Mesodermal cell (in vitro differentiated cells): Measurements from ENCODE around the gene MED27.

Experiments used
- H3K27ac ChIP-seq: 2 replicates; pipeline ENCODE4 v1.7.0; 2013; ENCODE audit warnings: mild to moderate bottlenecking, low read depth, low read length, moderate library complexity; ENCODE audit not compliant: severe bottlenecking
- H3K36me3 ChIP-seq: 2 replicates; pipeline ENCODE4 v1.7.1; 2013; ENCODE audit warnings: mild to moderate bottlenecking, low read length, moderate library complexity; ENCODE audit not compliant: control insufficient read depth, insufficient read depth
- H3K4me1 ChIP-seq: one replicate; pipeline ENCODE4 v1.7.1; 2013; ENCODE audit warnings: mild to moderate bottlenecking, low read length; ENCODE audit not compliant: insufficient read depth, control insufficient read depth, poor library complexity, severe bottlenecking
- H3K4me3 ChIP-seq: 2 replicates; pipeline ENCODE4 v1.7.0; 2013; ENCODE audit warnings: low read length, control low read depth, mild to moderate bottlenecking; ENCODE audit not compliant: insufficient read depth, poor library complexity, severe bottlenecking; ENCODE audit errors: extremely low read depth
- H3K9me3 ChIP-seq: 2 replicates; pipeline ENCODE4 v1.7.1; 2013; ENCODE audit warnings: mild to moderate bottlenecking, low read length, moderate library complexity; ENCODE audit not compliant: control insufficient read depth
- WGBS, 2 experiments: methylation state at CpG; one replicate each; pipeline ENCODE4 v1.1.5; 2013; ENCODE audit warnings: missing lambda C conversion rate in 2 of 2; ENCODE audit not compliant: insufficient coverage in 2 of 2; 5-methylcytosine and 5-hydroxymethylcytosine counted together

MED27 gene

GRCh38 chr9:132007371-132008025, 72.2 kb downstream of the MED27 start:
- Histone ChIP-seq H3K27ac (no peak overlapping the region), H3K36me3 (peaks cover 3% of the 10 kb centered on the region), H3K9me3 (no peaks in the 10 kb centered on the region), H3K4me3 (no peak overlapping the region), H3K4me1 (peaks cover 11% of the 10 kb centered on the region)
- WGBS, 2 experiments: 76 to 92% methylated on average over 2 to 4 of the region's 5 CpGs

- Histone ChIP-seq H3K4me1 (peaks cover 11% of the 10 kb centered on the region), H3K9me3 (no peaks in the 10 kb centered on the region), H3K36me3 (no peaks in the 10 kb centered on the region), H3K27ac (no peak overlapping the region), H3K4me3 (no peak overlapping the region)
- WGBS, 2 experiments: 68 to 87% methylated on average over 5 to 6 of the region's 9 CpGs
Observed at GRCh38 chr9:132006677-132007370, 72.8 kb downstream of the MED27 start.

- H3K36me3 ChIP-seq: no peaks in the 10 kb centered on the region
- WGBS, 2 experiments: 93 to 94% methylated on average over 3 to 4 of the region's 6 CpGs
- no peak overlapping the region for H3K4me3 ChIP-seq
- no peak overlapping the region for H3K27ac ChIP-seq
- H3K4me1 ChIP-seq: peaks cover 11% of the 10 kb centered on the region
- H3K9me3 ChIP-seq: no peaks in the 10 kb centered on the region
Observed at GRCh38 chr9:132005899-132006298, 73.8 kb downstream of the MED27 start.

GRCh38 chr9:132004323-132004722, 75.3 kb downstream of the MED27 start:
- no peak overlapping the region for H3K27ac ChIP-seq
- WGBS, 2 experiments: 89 to 100% methylated on average over 2 to 4 of the region's 5 CpGs
- H3K4me1 ChIP-seq: peaks cover 11% of the 10 kb centered on the region
- no peaks in the 10 kb centered on the region for H3K9me3 ChIP-seq
- H3K4me3 ChIP-seq: no peak overlapping the region
- H3K36me3 ChIP-seq: no peaks in the 10 kb centered on the region

- H3K27ac ChIP-seq: no peak overlapping the region
- 51% methylated on average over 6 of the region's 9 CpGs; no CpG with 5 or more reads in 1 of the 2 experiments for WGBS, 2 experiments
- H3K36me3 ChIP-seq: no peaks in the 10 kb centered on the region
- peaks cover 9% of the 10 kb centered on the region for H3K4me1 ChIP-seq
- H3K9me3 ChIP-seq: no peaks in the 10 kb centered on the region
- no peak overlapping the region for H3K4me3 ChIP-seq
Observed at GRCh38 chr9:132003896-132004295, 75.8 kb downstream of the MED27 start.

GRCh38 chr9:132003319-132003704, 76.4 kb downstream of the MED27 start:
- H3K9me3 ChIP-seq: no peaks in the 10 kb centered on the region
- H3K4me1 ChIP-seq: peaks cover 3% of the 10 kb centered on the region
- H3K36me3 ChIP-seq: no peaks in the 10 kb centered on the region
- no peak overlapping the region for H3K4me3 ChIP-seq
- H3K27ac ChIP-seq: no peak overlapping the region
- WGBS, 2 experiments: 79 to 88% methylated on average over 2 to 3 of the region's 5 CpGs

GRCh38 chr9:132002643-132003318, 76.9 kb downstream of the MED27 start:
- Histone ChIP-seq H3K27ac (no peak overlapping the region), H3K36me3 (no peaks in the 10 kb centered on the region), H3K9me3 (no peaks in the 10 kb centered on the region), H3K4me3 (no peak overlapping the region), H3K4me1 (no peaks in the 10 kb centered on the region)
- 48 to 74% methylated on average over 3 to 6 of the region's 7 CpGs for WGBS, 2 experiments

GRCh38 chr9:132001567-132001966, 78.1 kb downstream of the MED27 start:
- H3K9me3 ChIP-seq: no peaks in the 10 kb centered on the region

GRCh38 chr9:132000659-132001058, 79.0 kb downstream of the MED27 start:
- Histone ChIP-seq H3K27ac (no peak overlapping the region), H3K4me1 (no peaks in the 10 kb centered on the region), H3K9me3 (no peaks in the 10 kb centered on the region), H3K4me3 (no peak overlapping the region), H3K36me3 (peaks cover 8% of the 10 kb centered on the region)
- 85 to 100% methylated on average over 1 to 2 of the region's 3 CpGs for WGBS, 2 experiments

More at GRCh38 chr9:132001567-132001966, 78.1 kb downstream of the MED27 start:
- no peak overlapping the region for H3K27ac ChIP-seq
- no peaks in the 10 kb centered on the region for H3K36me3 ChIP-seq
- no peaks in the 10 kb centered on the region for H3K4me1 ChIP-seq
- WGBS, 2 experiments: 95% methylated on average over 3 to 4 of the region's 4 CpGs
- no peak overlapping the region for H3K4me3 ChIP-seq

GRCh38 chr9:131999692-132000551, 79.7 kb downstream of the MED27 start:
- Histone ChIP-seq H3K4me1 (no peaks in the 10 kb centered on the region), H3K9me3 (no peaks in the 10 kb centered on the region), H3K36me3 (peaks cover 14% of the 10 kb centered on the region), H3K4me3 (no peak overlapping the region), H3K27ac (no peak overlapping the region)
- 80 to 81% methylated on average over 2 to 3 of the region's 4 CpGs for WGBS, 2 experiments
